NT2/D1 (cell line): ENCODE results near the gene HFM1.

ENCODE experiments used
- YY1 ChIP-seq: IDR thresholded peaks from 2 replicates; pipeline ENCODE4 v1.6.1; 2011; ENCODE audit not compliant: insufficient read length, insufficient read depth
- ZNF274 ChIP-seq: IDR thresholded peaks from 2 replicates; pipeline ENCODE4 v1.6.1; 2011; ENCODE audit warnings: mild to moderate bottlenecking, low read depth, low read length

DNA sequence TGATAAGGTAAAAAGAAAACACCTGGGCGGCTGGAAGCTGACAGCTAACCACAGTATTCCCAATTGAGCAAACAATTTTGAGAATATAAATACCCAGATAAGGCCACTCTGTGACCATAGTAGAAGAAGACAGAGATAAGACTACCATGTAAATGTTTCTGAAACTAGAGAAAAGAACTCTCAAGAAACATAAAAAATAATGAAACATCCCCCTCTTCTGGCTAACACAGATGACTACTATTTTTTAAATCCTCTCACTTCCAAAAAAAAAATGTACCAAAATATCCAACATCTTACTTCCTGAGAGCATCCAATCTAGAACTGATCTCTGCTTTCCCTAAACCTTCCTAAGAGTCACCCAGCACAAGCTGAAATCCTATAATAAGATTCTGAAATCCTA is 125.9 kb downstream of the HFM1 start:
- TF ChIP-seq ZNF274 = no peak
- no peak for TF ChIP-seq YY1
